Hepatocyte (in vitro differentiated cells): ENCODE results near the gene ZFP36L1. TPM values are rescaled to one million over a fixed set of nuclear protein-coding genes. Genes with fewer than 3 reads are reported as not detected.

Source experiments
- DNase-seq: peaks from one replicate; pipeline ENCODE4 v3.0.0-alpha.2; 2016; ENCODE audit warnings: low spot score
- H2AFZ ChIP-seq: fragments of 200-600 bp; sonication (generic); 2 replicates; pipeline ENCODE4 v1.6.0; 2016; ENCODE audit warnings: antibody characterized with exemption, mild to moderate bottlenecking
- H3K27ac ChIP-seq: fragments of 200-600 bp; sonication (generic); 2 replicates; pipeline ENCODE4 v1.5.1; 2016; ENCODE audit warnings: mild to moderate bottlenecking
- H3K27me3 ChIP-seq: fragments of 200-600 bp; sonication (generic); 2 replicates; pipeline ENCODE4 v1.6.1; 2016
- H3K36me3 ChIP-seq: fragments of 200-600 bp; sonication (generic); replicated peaks from 2 replicates; pipeline ENCODE4 v1.5.1; 2016; ENCODE audit warnings: low read depth; ENCODE audit not compliant: insufficient read depth
- H3K4me1 ChIP-seq: fragments of 200-600 bp; sonication (generic); 2 replicates; pipeline ENCODE4 v1.5.1; 2016; ENCODE audit warnings: mild to moderate bottlenecking, moderate library complexity; ENCODE audit not compliant: insufficient read depth
- H3K4me2 ChIP-seq: fragments of 200-600 bp; sonication (generic); 2 replicates; pipeline ENCODE4 v1.6.0; 2016
- H3K4me3 ChIP-seq: fragments of 200-600 bp; sonication (generic); 2 replicates; pipeline ENCODE4 v1.5.1; 2016; ENCODE audit warnings: mild to moderate bottlenecking
- H3K79me2 ChIP-seq: fragments of 200-600 bp; sonication (generic); 2 replicates; pipeline ENCODE4 v1.6.0; 2017; ENCODE audit warnings: mild to moderate bottlenecking
- H3K9me2 ChIP-seq: fragments of 200-600 bp; sonication (generic); replicated peaks from 2 replicates; pipeline ENCODE4 v1.6.0; 2017; ENCODE audit warnings: mild to moderate bottlenecking; ENCODE audit not compliant: insufficient read depth
- H3K9me3 ChIP-seq: fragments of 200-600 bp; sonication (generic); 2 replicates; pipeline ENCODE4 v1.5.1; 2016; ENCODE audit warnings: low read depth, mild to moderate bottlenecking
- H4K20me1 ChIP-seq: fragments of 200-600 bp; sonication (generic); 2 replicates; pipeline ENCODE4 v1.6.0; 2016; ENCODE audit warnings: mild to moderate bottlenecking; ENCODE audit not compliant: insufficient read depth, poor library complexity, severe bottlenecking
- CTCF ChIP-seq: fragments of 200-600 bp; sonication (generic); IDR thresholded peaks from 2 replicates; pipeline ENCODE4 v1.5.1; 2016; ENCODE audit warnings: antibody characterized with exemption, mild to moderate bottlenecking; ENCODE audit not compliant: poor library complexity
- EZH2 ChIP-seq: fragments of 200-600 bp; sonication (generic); IDR thresholded peaks from 2 replicates; pipeline ENCODE4 v1.6.1; 2016; ENCODE audit warnings: antibody characterized with exemption, mild to moderate bottlenecking, borderline replicate concordance
- EZH2phosphoT487 ChIP-seq: fragments of 200-600 bp; sonication (generic); IDR thresholded peaks from one replicate; pipeline ENCODE4 v1.6.1; 2018; ENCODE audit warnings: antibody characterized with exemption, mild to moderate bottlenecking, low read depth, moderate library complexity; ENCODE audit not compliant: unreplicated experiment, severe bottlenecking
- WGBS: methylation state at CpG from one replicate; pipeline ENCODE4 v1.1.6; 2016; ENCODE audit warnings: low lambda C conversion rate; ENCODE audit errors: missing lambda C conversion rate; 5-methylcytosine and 5-hydroxymethylcytosine counted together
- polyA plus RNA-seq: library from polyadenylated mRNA; unstranded; fragments of >200 nt; fragmentation: Nextera tagmentation; extraction: Ambion mirVana; gene quantifications from 2 replicates; pipeline ENCODE4 v1.2.1, GENCODE V29; 2016
- total RNA-seq: library from RNA; depleted of rRNA; stranded (reverse); fragments of >200 nt; gene quantifications from 2 replicates; pipeline ENCODE4 v1.2.3, GENCODE V29; 2014

The ZFP36L1 gene
- total and polyA plus RNA-seq, 2 experiments from 2014 or later = 101 to 404 TPM

GRCh38 chr14:68819260-68819691 lies 26.4 kb upstream of the ZFP36L1 start:
- Histone ChIP-seq H3K4me2 (peak overlapping the region; percentile 1), H3K27me3 (no peaks in the 10 kb centered on the region)
- peak; percentile 85 for DNase-seq

GRCh38 chr14:68817506-68818212 lies 24.8 kb upstream of the ZFP36L1 start:
- Histone ChIP-seq H3K4me2 (no peak overlapping the region), H3K4me1 (peaks cover 50% of the 10 kb centered on the region), H4K20me1 (no peaks in the 10 kb centered on the region), H3K79me2 (peaks cover 30% of the 10 kb centered on the region), H3K36me3 (no peaks in the 10 kb centered on the region), H3K27ac (peak overlapping the region; percentile 99), H3K9me3 (no peaks in the 10 kb centered on the region), H3K4me3 (no peak overlapping the region), H3K27me3 (no peaks in the 10 kb centered on the region), H3K9me2 (no peaks in the 10 kb centered on the region), H2AFZ (no peak overlapping the region)
- TF ChIP-seq CTCF (no peak), EZH2phosphoT487 (no peak), EZH2 (no peak)
- 100% methylated on average over 3 of the region's 3 CpGs for WGBS
- DNase-seq = peak; percentile 3

More at GRCh38 chr14:68819260-68819691, 26.4 kb upstream of the ZFP36L1 start:
- TF ChIP-seq CTCF (no peak), EZH2phosphoT487 (no peak), EZH2 (no peak)
- no peaks in the 10 kb centered on the region for H3K36me3 ChIP-seq
- H3K4me3 ChIP-seq = no peak overlapping the region
- no peaks in the 10 kb centered on the region for H3K9me3 ChIP-seq
- peaks cover 39% of the 10 kb centered on the region for H3K4me1 ChIP-seq
- peaks cover 14% of the 10 kb centered on the region for H3K79me2 ChIP-seq
- H3K27ac ChIP-seq = peak overlapping the region; percentile 42
- H2AFZ ChIP-seq = no peak overlapping the region
- H4K20me1 ChIP-seq = no peaks in the 10 kb centered on the region
- H3K9me2 ChIP-seq = no peaks in the 10 kb centered on the region
- WGBS = 58% methylated on average over 9 of the region's 10 CpGs

GRCh38 chr14:68816943-68817430 lies 24.1 kb upstream of the ZFP36L1 start:
- TF ChIP-seq EZH2 (no peak), CTCF (no peak), EZH2phosphoT487 (no peak)
- no peak for DNase-seq
- Histone ChIP-seq H3K9me2 (no peaks in the 10 kb centered on the region), H3K36me3 (no peaks in the 10 kb centered on the region), H3K4me2 (peak overlapping the region; percentile 78), H2AFZ (no peak overlapping the region), H3K4me3 (no peak overlapping the region), H3K27me3 (no peaks in the 10 kb centered on the region), H3K9me3 (no peaks in the 10 kb centered on the region), H4K20me1 (no peaks in the 10 kb centered on the region), H3K4me1 (peaks cover 50% of the 10 kb centered on the region), H3K79me2 (peaks cover 34% of the 10 kb centered on the region), H3K27ac (peak overlapping the region; percentile 99)
- WGBS = 62% methylated on average over 13 of the region's 13 CpGs
